ENCODE results near the gene KCNG2.

Gene KCNG2

GRCh38 chr18:79787865-79788733, 9.6 kb upstream of the KCNG2 start:
- no peak for TF ChIP-seq CTCF (conservative IDR thresholded peaks at IDR 0.05)
- no peak overlapping the region for H3K27ac ChIP-seq

GRCh38 chr18:79788734-79789085, 9.0 kb upstream of the KCNG2 start:
- no peak for TF ChIP-seq CTCF (conservative IDR thresholded peaks at IDR 0.05)

GRCh38 chr18:79789091-79789891, 8.4 kb upstream of the KCNG2 start:
- H3K27ac ChIP-seq = no peak overlapping the region
- TF ChIP-seq CTCF (conservative IDR thresholded peaks at IDR 0.05) = no peak

More at GRCh38 chr18:79788734-79789085, 9.0 kb upstream of the KCNG2 start:
- no peak overlapping the region for H3K27ac ChIP-seq

- H3K27ac ChIP-seq = no peak overlapping the region
- TF ChIP-seq CTCF (conservative IDR thresholded peaks at IDR 0.05) = no peak
These were observed 7.5 kb upstream of the KCNG2 start for GRCh38 chr18:79789901-79790890.

- no peak for TF ChIP-seq CTCF (conservative IDR thresholded peaks at IDR 0.05)
- H3K27ac ChIP-seq = no peak overlapping the region
These were observed 6.5 kb upstream of the KCNG2 start for GRCh38 chr18:79790996-79791972.

- no peak for TF ChIP-seq CTCF (conservative IDR thresholded peaks at IDR 0.05)
- no peak overlapping the region for H3K27ac ChIP-seq
These were observed 5.4 kb upstream of the KCNG2 start for GRCh38 chr18:79792096-79792987.

Measured in VCaP (cell line).